HG03378 (cell line): Measurements from ENCODE around the gene TMCO2.
A peak's percentile ranks its signal among the peaks of the same experiment; 100 is the strongest.
"Not testable (repeated sequence)": the region's sequence is repeated elsewhere in the genome, so short reads cannot be mapped to it uniquely, and the experiment has no call there.

Source experiments
- ATAC-seq: cut with Tn5 transposase; IDR thresholded peaks from one replicate; pipeline ENCODE4 v1.9.1; 2021; ENCODE audit warnings: mild to moderate bottlenecking, moderate library complexity; ENCODE audit not compliant: unreplicated experiment

TMCO2 gene

GRCh38 chr1:40247655-40248054 lies at the start of gene TMCO2:
TSS of gene TMCO2 (plus strand) at chr1:40247937. CDS start at chr1:40247994, 57 bp downstream.
- no peak for ATAC-seq

GRCh38 chr1:40199126-40199525 lies 48.6 kb upstream of the TMCO2 start:
- ATAC-seq, result no peak

GRCh38 chr1:40204856-40205255 lies 42.9 kb upstream of the TMCO2 start:
- no peak for ATAC-seq

- no peak for ATAC-seq
Measured at GRCh38 chr1:40210511-40211204, 37.1 kb upstream of the TMCO2 start.

GRCh38 chr1:40218333-40218732 lies 29.4 kb upstream of the TMCO2 start:
- ATAC-seq, result no peak

- not testable (repeated sequence) for ATAC-seq
Measured at GRCh38 chr1:40221471-40221905, 26.2 kb upstream of the TMCO2 start.

GRCh38 chr1:40221977-40222772 lies 25.6 kb upstream of the TMCO2 start:
- ATAC-seq, result no peak

- ATAC-seq, result no peak
Measured at GRCh38 chr1:40224040-40224439, 23.7 kb upstream of the TMCO2 start.

- ATAC-seq, result no peak
Measured at GRCh38 chr1:40226192-40226591, 21.5 kb upstream of the TMCO2 start.

- ATAC-seq, result peak; percentile 93
Measured at GRCh38 chr1:40232444-40232843, 15.3 kb upstream of the TMCO2 start.

GRCh38 chr1:40239626-40240025 lies 8.1 kb upstream of the TMCO2 start:
- ATAC-seq, result no peak

GRCh38 chr1:40240390-40240789 lies 7.3 kb upstream of the TMCO2 start:
- no peak for ATAC-seq

GRCh38 chr1:40241362-40241761 lies 6.4 kb upstream of the TMCO2 start:
- ATAC-seq, result no peak

GRCh38 chr1:40243351-40243750 lies 4.4 kb upstream of the TMCO2 start:
- ATAC-seq, result no peak

- no peak for ATAC-seq
Measured at GRCh38 chr1:40244138-40244744, 3.5 kb upstream of the TMCO2 start.

GRCh38 chr1:40245686-40246085 lies 2.1 kb upstream of the TMCO2 start:
- no peak for ATAC-seq

- no peak for ATAC-seq
Measured at GRCh38 chr1:40248412-40248811, 675 bp downstream of the TMCO2 start.

- no peak for ATAC-seq
Measured at GRCh38 chr1:40251456-40251855, 3.7 kb downstream of the TMCO2 start.

GRCh38 chr1:40252601-40253000 lies 4.9 kb downstream of the TMCO2 start:
- ATAC-seq, result no peak

GRCh38 chr1:40255231-40255630 lies 7.5 kb downstream of the TMCO2 start:
- no peak for ATAC-seq

- ATAC-seq, result no peak
Measured at GRCh38 chr1:40256401-40257084, 8.8 kb downstream of the TMCO2 start.
